GM18870 (cell line): Measurements from ENCODE around the gene VSIR.

ENCODE experiments used
- ATAC-seq: cut with Tn5 transposase; IDR thresholded peaks from one replicate; pipeline ENCODE4 v1.9.1; 2021; ENCODE audit warnings: moderate library complexity; ENCODE audit not compliant: unreplicated experiment

VSIR gene

GRCh38 chr10:71783917-71784678 lies 10.8 kb upstream of the VSIR start:
- ATAC-seq: no peak

- ATAC-seq: no peak
Measured at GRCh38 chr10:71782917-71783490, 9.7 kb upstream of the VSIR start.

DNA sequence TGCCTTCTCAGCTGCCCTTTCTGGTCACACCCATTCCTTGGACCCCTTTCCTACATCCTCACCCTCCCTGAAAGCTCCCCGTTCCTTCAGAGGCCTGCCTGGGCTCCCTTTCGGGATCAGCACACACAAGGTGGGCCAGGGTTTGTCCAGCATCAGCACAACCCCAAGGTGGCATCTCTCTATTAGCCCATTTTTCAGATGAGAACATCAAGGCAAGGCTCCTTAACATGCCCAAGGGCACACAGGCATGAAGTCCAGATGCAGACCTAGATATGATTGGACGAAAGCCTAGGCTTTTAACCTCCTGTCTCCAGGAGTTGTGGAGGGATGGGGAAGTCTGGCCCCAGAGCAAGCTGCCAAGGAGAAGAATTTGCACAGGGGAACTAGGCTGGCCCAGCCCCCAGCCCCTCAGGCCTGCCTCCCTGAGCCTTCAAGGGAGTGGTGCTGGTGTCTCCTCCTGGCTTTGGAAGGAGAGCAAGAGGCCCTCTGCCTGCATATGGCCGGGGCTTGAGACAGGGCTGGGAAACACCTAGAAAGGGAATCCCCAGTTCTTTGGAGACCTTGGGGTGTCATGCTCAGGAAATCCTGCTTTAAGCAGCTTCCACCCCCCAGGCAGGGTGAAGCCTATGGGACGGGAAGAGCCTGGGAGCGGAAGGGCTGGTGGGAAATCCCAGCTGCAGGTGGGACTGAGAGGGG lies 9.0 kb upstream of the VSIR start:
- no peak for ATAC-seq

GRCh38 chr10:71780719-71781118 lies 7.4 kb upstream of the VSIR start:
- ATAC-seq: no peak

- no peak for ATAC-seq
Measured at GRCh38 chr10:71780156-71780555, 6.8 kb upstream of the VSIR start.

- no peak for ATAC-seq
Measured at GRCh38 chr10:71779641-71780040, 6.3 kb upstream of the VSIR start.

GRCh38 chr10:71778071-71778825 lies 4.9 kb upstream of the VSIR start:
- ATAC-seq: no peak

DNA sequence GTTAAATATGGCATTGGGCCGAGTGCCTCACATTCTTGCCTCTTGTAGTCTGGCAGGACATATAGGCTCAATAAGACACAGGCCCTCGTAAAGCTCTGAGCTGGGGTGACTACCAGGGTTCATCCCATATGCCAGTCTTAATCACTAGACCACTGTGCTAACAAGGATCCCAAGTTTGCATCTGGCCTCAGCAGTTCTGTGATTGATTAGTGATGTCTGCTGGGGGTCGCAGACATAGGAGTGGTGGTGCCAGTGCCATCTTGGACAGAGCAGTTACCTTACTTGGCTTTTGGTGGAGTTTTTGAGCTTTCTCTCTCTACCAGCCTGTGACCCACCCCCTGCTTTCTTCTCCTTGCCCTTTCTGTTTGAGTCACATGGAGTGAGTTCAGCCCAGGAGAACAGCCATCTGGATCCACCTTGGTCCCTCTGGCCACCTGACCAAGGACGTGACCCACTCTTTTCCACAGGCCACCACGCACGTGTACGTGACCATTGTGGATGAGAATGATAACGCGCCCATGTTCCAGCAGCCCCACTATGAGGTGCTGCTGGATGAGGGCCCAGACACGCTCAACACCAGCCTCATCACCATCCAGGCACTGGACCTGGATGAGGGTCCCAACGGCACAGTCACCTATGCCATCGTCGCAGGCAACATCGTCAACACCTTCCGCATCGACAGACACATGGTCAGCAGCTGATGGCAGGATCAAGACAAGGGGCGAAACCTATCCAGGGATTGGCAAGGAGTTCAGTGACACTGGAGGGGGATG lies 4.1 kb upstream of the VSIR start:
- ATAC-seq: no peak

DNA sequence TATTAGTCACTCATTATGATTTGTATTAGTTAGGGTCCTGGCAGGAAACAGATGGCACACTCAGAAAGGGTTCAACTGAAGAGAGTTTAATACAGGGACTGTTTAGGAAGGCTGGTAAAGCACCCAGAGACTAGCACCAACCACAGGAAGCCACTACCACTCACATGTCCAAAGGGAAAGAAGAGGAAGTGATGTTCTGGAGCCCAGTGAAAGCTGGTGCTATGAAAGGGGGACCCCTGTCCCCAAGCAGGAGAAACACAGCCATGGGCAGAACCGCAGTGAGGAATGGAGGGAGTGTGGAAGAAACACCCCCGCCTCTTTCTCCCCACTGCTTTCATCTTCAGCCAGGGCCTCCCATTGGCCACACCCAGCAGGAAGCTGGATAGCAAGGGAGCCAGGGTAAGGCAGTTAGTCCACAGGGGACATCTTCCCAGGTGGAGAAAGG lies 3.2 kb upstream of the VSIR start:
- ATAC-seq: no peak

DNA sequence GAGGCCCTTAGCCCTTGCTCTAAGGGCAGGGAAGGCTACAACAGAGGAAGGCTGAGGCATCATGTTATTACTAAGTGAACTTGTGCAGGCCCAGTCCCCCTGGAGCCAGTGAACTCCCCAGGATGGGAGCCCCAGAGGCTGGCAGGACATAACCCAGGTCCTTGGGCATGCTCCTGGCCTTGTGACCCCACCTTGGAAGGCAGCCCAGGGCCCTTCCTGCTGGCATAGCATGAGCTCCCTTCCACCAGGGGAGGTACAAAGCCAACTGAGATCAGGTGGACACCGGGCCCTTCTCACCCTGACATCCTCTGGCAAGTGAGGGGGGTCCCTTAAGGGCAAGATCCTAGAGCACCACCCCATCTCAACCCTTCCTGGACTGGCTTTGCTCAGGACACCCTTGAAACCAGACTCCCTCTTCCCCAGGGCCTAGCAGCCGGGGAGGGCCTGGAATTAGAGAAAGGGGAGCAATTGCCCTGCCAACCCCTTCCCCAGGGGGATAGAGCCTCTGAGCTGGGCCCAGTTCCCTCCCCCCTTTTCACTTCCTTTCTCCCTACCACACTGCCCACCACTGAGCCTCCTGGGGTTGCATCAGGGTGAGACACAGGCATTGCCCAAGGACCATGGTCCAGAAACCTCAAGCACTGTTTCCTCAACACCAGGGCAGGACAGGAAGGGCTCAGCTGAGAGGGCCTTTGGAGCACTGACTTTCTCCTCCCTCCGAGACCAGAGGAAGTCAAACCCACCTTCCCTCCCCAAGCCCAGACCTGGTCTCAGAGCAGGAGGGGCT lies 1.8 kb upstream of the VSIR start:
- no peak for ATAC-seq

DNA sequence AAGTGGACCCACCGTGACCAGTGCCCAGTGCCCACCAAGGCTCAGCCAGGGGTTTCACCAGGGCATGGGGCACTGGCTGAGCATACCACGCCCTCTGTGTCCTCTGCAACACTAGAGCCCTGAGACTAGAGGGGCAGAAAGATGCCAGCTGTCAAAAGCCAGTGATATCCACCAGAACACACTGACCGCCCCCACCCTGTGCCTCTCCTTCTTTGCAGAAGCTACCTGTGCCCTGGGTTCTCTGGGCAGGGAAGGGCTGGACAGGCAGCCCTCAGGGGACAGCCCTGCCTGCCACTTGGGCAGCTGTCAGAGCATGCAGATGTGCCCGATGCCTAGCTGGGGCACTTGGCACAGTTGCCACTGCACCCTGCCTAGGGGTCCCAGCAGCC lies 494 bp downstream of the VSIR start:
- no peak for ATAC-seq

- ATAC-seq: no peak
Measured at GRCh38 chr10:71771821-71772617, 1.3 kb downstream of the VSIR start.

DNA sequence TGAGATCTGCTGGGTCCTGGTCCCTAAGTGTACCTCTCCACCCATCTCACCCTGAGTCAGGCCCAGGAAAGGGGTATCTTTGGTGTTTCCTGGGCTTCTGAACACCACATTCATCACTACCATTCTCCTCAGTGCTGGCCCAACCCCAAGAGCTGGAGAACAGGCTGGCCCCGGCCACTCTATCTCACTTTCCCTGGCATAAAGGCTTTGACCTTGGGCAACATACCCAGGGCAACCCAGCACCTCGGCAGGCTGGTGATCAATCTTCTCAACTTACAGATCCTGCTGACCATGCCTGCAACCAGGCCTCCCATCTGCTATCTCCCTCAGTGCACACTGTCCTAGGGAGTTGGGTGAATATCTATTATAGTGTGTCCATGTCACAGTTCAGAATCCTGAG lies 2.1 kb downstream of the VSIR start:
- ATAC-seq: no peak

- no peak for ATAC-seq
Measured at GRCh38 chr10:71770789-71771188, 2.5 kb downstream of the VSIR start.

DNA sequence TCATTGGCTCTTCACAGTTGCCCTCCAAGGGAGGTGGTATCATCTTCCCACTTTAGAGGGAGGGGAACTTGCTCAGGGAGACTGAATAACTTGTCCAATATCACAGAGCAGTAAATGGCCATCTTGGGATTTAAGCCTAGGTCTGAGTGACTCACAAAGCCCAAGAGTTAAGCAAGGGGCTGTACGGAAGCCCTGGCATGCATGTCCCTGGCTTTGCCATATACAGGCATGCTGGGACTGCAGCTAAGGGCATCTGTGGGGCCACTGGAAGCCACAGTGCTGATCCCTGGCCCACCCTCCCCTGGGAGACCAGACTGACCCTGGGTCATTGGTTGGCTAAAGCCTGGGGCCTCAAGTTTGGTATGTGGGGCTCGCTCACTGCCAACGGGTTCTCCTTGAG lies 3.1 kb downstream of the VSIR start:
- no peak for ATAC-seq

- peak; percentile 31 for ATAC-seq
Measured at GRCh38 chr10:71769279-71769823, 4.0 kb downstream of the VSIR start.

GRCh38 chr10:71767420-71768035 lies 5.8 kb downstream of the VSIR start:
- ATAC-seq: no peak

- no peak for ATAC-seq
Measured at GRCh38 chr10:71766717-71767419, 6.5 kb downstream of the VSIR start.
